ENCODE results near the gene ZDHHC7.

GRCh38 chr16:84937196-84938005, 73.9 kb downstream of the ZDHHC7 start:
- no peak for TF ChIP-seq EZH2 (IDR thresholded peaks at IDR 0.05; ENCODE audit: low read length, missing control alignments)
- TF ChIP-seq, protein P1, sequence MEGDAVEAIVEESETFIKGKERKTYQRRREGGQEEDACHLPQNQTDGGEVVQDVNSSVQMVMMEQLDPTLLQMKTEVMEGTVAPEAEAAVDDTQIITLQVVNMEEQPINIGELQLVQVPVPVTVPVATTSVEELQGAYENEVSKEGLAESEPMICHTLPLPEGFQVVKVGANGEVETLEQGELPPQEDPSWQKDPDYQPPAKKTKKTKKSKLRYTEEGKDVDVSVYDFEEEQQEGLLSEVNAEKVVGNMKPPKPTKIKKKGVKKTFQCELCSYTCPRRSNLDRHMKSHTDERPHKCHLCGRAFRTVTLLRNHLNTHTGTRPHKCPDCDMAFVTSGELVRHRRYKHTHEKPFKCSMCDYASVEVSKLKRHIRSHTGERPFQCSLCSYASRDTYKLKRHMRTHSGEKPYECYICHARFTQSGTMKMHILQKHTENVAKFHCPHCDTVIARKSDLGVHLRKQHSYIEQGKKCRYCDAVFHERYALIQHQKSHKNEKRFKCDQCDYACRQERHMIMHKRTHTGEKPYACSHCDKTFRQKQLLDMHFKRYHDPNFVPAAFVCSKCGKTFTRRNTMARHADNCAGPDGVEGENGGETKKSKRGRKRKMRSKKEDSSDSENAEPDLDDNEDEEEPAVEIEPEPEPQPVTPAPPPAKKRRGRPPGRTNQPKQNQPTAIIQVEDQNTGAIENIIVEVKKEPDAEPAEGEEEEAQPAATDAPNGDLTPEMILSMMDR (conservative IDR thresholded peaks at IDR 0.05 in 1 of 2, IDR thresholded peaks at IDR 0.05 in 1 of 2; ENCODE audit: low read depth in 1 of 2, low read length in 2 of 2), result no peak
